Breast epithelium (tissue), 4 donors: Measurements from ENCODE around the gene NUTF2. TPM values are rescaled to one million over a fixed set of nuclear protein-coding genes. Genes with fewer than 3 reads are reported as not detected.

Source experiments
- DNase-seq, 2 donors: peaks; one replicate each; pipeline ENCODE4 v3.0.0-alpha.2; 2019; ENCODE audit warnings: low spot score in 2 of 2
- H3K27ac ChIP-seq, 2 donors: fragments of 200-600 bp; sonication (generic) in 1 of 2; one replicate each; pipeline ENCODE4 v1.5.1; 2016 to 2019; ENCODE audit warnings: mild to moderate bottlenecking in 1 of 2
- H3K27me3 ChIP-seq, 2 donors: fragments of 200-600 bp; sonication (generic) in 1 of 2; one replicate each; pipeline versions ENCODE4 v1.5.1 to v1.6.0; 2017 to 2019; ENCODE audit warnings: control low read depth in 1 of 2, mild to moderate bottlenecking in 1 of 2
- H3K36me3 ChIP-seq: fragments of 200-600 bp; one replicate; pipeline ENCODE4 v1.5.1; 2019
- H3K4me1 ChIP-seq, 2 donors: fragments of 200-600 bp; sonication (generic); one replicate each; pipeline ENCODE4 v1.5.1; 2016 to 2019; ENCODE audit warnings: control low read depth in 1 of 2
- H3K4me3 ChIP-seq, 3 donors: fragments of 200-600 bp; sonication (generic); 1 replicate in 2 of 3; 2 replicates in 1 of 3; pipeline ENCODE4 v1.5.1; 2016 to 2019; ENCODE audit warnings: mild to moderate bottlenecking in 3 of 3, moderate library complexity in 2 of 3
- H3K9me3 ChIP-seq, 2 donors: fragments of 200-600 bp; sonication (generic) in 1 of 2; one replicate each; pipeline ENCODE4 v1.5.1; 2016 to 2019; ENCODE audit warnings: control low read depth in 1 of 2
- POLR2A ChIP-seq: fragments of 450-650 bp; IDR thresholded peaks from one replicate; pipeline ENCODE4 v1.6.1; 2016; ENCODE audit warnings: antibody characterized with exemption, mild to moderate bottlenecking, moderate library complexity
- POLR2AphosphoS5 ChIP-seq, 3 donors: sonication (generic); formaldehyde crosslinking; IDR thresholded peaks; one replicate each; pipeline ENCODE4 v1.6.1; 2017; ENCODE audit warnings: antibody characterized with exemption in 3 of 3
- intact Hi-C: fragments of 100-400 bp; cut with DNase I; formaldehyde crosslinking; loops from one replicate; pipeline ENCODE4 v1.15.1; 2023; ENCODE audit warnings: low total_unique reads
- total RNA-seq, 3 donors: library from RNA; depleted of rRNA; stranded (reverse); fragments of >200 nt; gene quantifications; one replicate each; pipeline ENCODE4 v1.1.0, GENCODE V29; 2016
- TF ChIP-seq, protein P1 (sequence below), 3 donors: fragments of 450-650 bp; IDR thresholded peaks; one replicate each; pipeline ENCODE4 v1.5.1; 2016 to 2017; ENCODE audit warnings: antibody characterized with exemption in 3 of 3, mild to moderate bottlenecking in 3 of 3, moderate library complexity in 3 of 3

The NUTF2 gene
- total RNA-seq, 3 donors from 2014 or later = 91.5 to 168 (median 94.8) TPM

DNA sequence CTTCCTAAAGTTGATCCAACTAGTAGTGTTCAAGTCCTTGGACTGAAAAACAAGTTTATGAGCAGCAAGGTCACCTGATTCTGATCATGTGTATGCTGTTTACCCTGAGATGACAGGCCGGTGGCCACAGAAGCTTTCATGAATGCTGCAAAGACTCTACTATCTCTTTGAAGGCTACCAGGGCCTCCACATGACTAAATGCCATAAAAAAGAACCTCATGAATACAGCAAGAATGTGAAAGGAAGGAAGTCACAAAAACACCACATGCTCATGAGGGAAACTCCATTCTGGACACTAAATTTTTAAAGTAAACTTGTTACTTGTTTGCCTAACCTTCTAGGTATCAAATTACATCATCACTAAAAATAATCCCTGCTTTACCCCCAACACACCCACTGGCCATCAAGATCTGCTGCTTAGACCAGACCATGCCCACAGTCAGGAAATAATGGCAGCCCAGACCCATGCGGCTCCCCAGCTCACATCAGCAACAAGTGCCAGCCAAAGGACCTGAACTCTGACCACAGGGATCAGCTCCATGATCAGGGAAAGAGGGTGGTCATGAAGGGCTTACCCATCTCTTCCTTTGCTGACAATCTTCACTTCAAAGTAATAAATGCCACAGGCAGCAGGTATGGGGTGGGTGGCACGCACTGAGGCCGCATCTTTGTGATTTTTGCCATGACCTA lies 41.7 kb upstream of the NUTF2 start:
- H3K4me3 ChIP-seq = peak overlapping the region; percentile 93 to 98 (median 98)
- no peak for TF ChIP-seq POLR2A
- no peak for TF ChIP-seq POLR2AphosphoS5 (IDR thresholded peaks at IDR 0.05)
- TF ChIP-seq, protein P1, sequence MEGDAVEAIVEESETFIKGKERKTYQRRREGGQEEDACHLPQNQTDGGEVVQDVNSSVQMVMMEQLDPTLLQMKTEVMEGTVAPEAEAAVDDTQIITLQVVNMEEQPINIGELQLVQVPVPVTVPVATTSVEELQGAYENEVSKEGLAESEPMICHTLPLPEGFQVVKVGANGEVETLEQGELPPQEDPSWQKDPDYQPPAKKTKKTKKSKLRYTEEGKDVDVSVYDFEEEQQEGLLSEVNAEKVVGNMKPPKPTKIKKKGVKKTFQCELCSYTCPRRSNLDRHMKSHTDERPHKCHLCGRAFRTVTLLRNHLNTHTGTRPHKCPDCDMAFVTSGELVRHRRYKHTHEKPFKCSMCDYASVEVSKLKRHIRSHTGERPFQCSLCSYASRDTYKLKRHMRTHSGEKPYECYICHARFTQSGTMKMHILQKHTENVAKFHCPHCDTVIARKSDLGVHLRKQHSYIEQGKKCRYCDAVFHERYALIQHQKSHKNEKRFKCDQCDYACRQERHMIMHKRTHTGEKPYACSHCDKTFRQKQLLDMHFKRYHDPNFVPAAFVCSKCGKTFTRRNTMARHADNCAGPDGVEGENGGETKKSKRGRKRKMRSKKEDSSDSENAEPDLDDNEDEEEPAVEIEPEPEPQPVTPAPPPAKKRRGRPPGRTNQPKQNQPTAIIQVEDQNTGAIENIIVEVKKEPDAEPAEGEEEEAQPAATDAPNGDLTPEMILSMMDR (IDR thresholded peaks at IDR 0.05) = no peak
- peak overlapping the region; percentile 92 for H3K27ac ChIP-seq
- no peaks in the 10 kb centered on the region for H3K36me3 ChIP-seq
- DNase-seq = no peak
- H3K27me3 ChIP-seq = no peaks in the 10 kb centered on the region
- H3K9me3 ChIP-seq = no peaks in the 10 kb centered on the region
- H3K4me1 ChIP-seq = peaks cover 0 to 8% of the 10 kb centered on the region in 2 donors
- intact Hi-C loops = loop anchor here (10.0 kb wide), 1 partner anchor 140 kb away; the partner anchor contains the start of genes ACD, C16orf86, ENKD1 and PARD6A

DNA sequence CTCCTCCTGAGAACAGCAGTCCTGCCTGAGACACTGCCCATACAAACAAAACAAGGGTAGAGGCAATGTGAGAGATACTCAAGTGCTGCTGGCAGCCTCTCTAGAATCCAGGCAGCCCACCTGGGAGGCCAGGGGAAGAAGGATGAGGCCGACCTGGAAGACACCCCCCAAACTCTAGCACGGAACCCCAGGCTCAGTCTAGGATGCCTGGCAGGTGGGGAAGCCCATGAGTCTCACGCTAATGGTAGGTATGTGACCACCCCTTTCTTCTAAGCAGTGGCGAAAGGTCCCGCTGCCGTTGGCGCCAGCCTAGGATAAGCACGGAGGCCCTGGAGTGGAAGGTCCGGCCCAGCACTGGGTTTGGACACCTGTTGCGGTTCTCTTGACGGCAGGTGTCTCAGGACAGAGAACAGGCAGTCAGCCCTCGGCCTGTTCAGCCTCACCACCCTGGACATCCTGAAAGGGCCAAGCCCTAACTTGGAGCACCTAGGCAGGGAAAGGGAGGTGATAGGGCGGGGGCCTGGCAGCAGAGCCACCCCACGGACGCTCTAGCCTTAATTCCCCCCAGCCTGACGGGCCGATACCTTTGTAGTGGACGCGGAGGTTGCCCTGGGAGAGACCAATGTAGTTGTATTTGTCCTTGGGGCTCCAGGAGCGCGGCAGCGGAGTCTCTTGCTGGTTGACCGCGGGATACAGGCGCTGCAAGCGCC lies 40.9 kb upstream of the NUTF2 start:
- Histone ChIP-seq H3K27me3 (no peaks in the 10 kb centered on the region), H3K4me1 (peaks cover 0 to 8% of the 10 kb centered on the region in 2 donors), H3K36me3 (no peaks in the 10 kb centered on the region), H3K27ac (peak overlapping the region; percentile 92), H3K4me3 (peak overlapping the region; percentile 93 to 98 (median 98)), H3K9me3 (no peaks in the 10 kb centered on the region)
- TF ChIP-seq, protein P1 (IDR thresholded peaks at IDR 0.05) = no peak
- TF ChIP-seq POLR2A (no peak), POLR2AphosphoS5 (IDR thresholded peaks at IDR 0.05) (no peak)
- no peak for DNase-seq
- intact Hi-C loops = loop anchor here (10.0 kb wide), 1 partner anchor 141 kb away; the partner anchor contains the start of genes ACD, C16orf86, ENKD1 and PARD6A

DNA sequence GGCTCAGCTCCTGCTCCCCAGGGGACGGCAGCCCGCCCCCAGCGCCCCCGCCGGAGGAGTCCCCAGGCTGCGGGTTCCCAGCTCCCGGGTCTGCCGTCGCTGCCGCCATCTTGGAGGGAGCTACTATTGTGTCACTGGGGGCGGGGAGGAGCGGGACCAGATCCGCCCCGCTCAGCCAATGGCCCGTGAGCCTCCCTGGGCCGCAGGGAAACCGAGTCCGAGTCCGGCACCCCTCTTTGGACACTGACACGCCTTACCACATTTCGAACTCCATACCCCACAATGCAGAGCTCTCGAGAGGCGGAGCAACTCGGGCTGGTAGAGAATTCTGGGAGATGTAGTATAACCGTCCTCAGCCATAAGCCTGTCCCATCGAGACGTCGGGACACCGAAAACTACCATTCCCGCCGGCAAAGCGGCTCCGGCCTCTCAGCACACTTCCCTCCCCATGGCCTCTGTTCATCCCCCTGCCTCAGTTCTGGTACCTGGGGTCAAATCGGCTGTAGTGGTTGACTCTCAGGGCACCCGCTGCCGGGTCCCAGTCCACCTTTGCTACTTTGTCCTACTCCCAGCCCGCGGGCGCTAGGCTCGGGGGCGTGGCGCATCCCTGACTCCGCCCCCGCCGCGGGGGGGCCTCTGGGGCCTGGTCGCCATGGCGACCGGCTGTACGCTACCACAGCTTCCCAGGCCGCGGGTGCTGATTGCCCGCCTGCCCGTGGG lies 40.1 kb upstream of the NUTF2 start, which contains the start of the genes RANBP10 and TSNAXIP1:
Gene RANBP10 (minus strand): TSS at position 133 of the 720 bp plus-strand sequence. CDS start 24 bp downstream, at position 109.
Gene TSNAXIP1 (plus strand): TSS at position 462 of the 720 bp plus-strand sequence. CDS start 261 bp downstream, outside the sequence.
- intact Hi-C loops = loop anchor here (10.0 kb wide), 1 partner anchor 142 kb away; the partner anchor contains the start of genes ACD, C16orf86, ENKD1 and PARD6A
- H3K9me3 ChIP-seq = no peaks in the 10 kb centered on the region
- no peaks in the 10 kb centered on the region for H3K27me3 ChIP-seq
- peak; percentile 98 to 99 for DNase-seq
- H3K36me3 ChIP-seq = no peaks in the 10 kb centered on the region
- TF ChIP-seq, protein P1 (IDR thresholded peaks at IDR 0.05) = no peak
- peak; percentile 56 for TF ChIP-seq POLR2A
- peak; percentile 44 to 89 (median 55) for TF ChIP-seq POLR2AphosphoS5 (IDR thresholded peaks at IDR 0.05)
- peak within 1 kb of the TSS; percentile 92 for H3K27ac ChIP-seq
- peak within 1 kb of the TSS; percentile 93 to 98 (median 98) for H3K4me3 ChIP-seq
- H3K4me1 ChIP-seq = peaks cover 0 to 8% of the 10 kb centered on the region in 2 donors

DNA sequence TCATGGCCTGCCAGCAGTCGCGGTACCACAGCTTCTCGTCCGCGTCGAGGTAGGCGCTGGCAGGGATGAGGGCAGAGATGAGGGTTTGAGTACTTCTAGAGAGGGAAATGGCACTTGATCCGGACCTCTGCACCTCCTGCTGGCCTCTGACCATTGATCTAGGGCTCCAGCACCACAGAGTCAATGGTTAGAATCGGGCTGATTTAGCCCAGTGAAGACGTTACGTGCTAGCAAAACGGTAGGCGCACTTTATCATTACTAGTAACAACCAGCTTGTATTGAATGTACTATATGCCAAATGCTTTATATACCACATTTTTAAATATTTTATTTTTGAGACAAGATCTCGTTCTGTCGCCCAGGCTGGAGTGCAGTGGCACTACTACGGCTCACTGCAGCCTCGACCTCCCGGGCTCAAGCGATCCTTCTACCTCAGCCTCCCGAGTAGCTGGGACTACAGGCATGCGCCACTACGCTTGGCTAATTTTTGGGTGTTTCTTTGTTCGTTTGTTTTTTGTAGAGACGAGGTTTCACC lies 39.5 kb upstream of the NUTF2 start:
- Histone ChIP-seq H3K36me3 (no peaks in the 10 kb centered on the region), H3K27me3 (no peaks in the 10 kb centered on the region), H3K4me3 (peak overlapping the region; percentile 93 to 98 (median 98)), H3K4me1 (peaks cover 0 to 8% of the 10 kb centered on the region in 2 donors), H3K9me3 (no peaks in the 10 kb centered on the region), H3K27ac (peak overlapping the region; percentile 92)
- TF ChIP-seq, protein P1 (IDR thresholded peaks at IDR 0.05) = peak in 1 of 3 donors; percentile 21
- TF ChIP-seq POLR2A (no peak), POLR2AphosphoS5 (IDR thresholded peaks at IDR 0.05) (peak in 1 of 3 donors; percentile 31)
- intact Hi-C loops = loop anchor here (10.0 kb wide), 1 partner anchor 142 kb away; the partner anchor contains the start of genes ACD, C16orf86, ENKD1 and PARD6A
- DNase-seq = no peak
